HG02610 (cell line): Measurements from ENCODE around the gene DHX57.
A peak's percentile ranks its signal among the peaks of the same experiment; 100 is the strongest.

Source experiments
- ATAC-seq: cut with Tn5 transposase; IDR thresholded peaks from one replicate; pipeline ENCODE4 v1.9.1; 2021; ENCODE audit warnings: mild to moderate bottlenecking, moderate library complexity; ENCODE audit not compliant: unreplicated experiment

Gene DHX57

GRCh38 chr2:38754506-38754905, 121.2 kb downstream of the DHX57 start:
- no peak for ATAC-seq

DNA sequence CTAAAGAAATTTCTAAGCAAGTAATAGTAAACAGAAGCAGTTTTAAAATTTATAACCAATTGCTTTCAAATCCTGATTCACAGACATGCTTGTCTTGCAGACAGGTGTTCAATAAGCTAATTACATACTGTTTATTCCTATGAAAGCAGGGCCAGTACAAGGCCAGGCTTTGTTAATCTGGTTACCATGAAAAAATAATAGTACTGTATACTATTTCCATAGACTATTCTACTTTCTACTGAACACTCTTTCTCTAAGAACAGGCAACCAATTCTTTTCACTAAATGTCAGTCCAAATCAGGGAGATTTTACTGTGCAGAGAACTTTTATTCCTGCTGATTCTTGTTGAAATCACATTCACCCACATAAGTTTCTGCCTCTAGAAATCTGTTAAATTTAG, 121.7 kb downstream of the DHX57 start:
- ATAC-seq: no peak

DNA sequence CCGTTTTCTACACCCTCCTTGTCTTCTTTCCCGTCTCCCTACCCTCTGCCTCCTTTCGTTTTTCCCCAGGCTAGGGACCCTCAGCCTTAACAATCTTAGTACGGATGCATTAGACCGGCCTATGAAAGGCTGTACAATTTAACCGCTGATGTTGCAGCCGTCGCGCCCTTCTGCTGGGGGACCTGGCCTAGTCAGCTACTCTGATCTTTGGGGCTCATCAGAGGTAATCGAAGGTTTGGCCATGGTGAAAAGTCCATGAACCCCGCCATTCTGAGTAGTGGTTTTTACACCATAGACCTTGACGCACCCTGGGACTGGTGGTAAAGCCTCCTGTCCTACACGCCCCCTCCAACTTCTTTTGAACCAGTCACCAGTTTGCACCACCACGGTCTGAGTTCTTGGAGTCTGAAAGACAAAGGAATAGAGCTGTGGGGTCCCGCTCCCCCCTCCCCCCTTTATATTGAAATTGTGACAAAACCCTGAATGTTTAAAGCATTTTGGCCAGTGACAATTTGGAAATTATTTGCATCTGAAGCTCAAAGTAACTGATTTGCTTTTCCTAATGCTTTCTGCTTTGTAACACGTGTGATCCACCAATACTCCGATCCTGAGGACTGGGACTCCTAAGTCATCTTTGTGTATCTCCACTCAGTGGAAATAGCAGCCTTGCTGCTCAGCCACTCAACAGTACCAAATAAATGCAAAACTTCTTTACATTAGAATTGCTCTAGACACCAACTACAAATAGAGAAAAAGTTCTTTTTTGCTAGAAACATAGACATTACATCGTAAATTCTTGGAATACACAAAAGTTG, 123.9 kb downstream of the DHX57 start:
- ATAC-seq: no peak

DNA sequence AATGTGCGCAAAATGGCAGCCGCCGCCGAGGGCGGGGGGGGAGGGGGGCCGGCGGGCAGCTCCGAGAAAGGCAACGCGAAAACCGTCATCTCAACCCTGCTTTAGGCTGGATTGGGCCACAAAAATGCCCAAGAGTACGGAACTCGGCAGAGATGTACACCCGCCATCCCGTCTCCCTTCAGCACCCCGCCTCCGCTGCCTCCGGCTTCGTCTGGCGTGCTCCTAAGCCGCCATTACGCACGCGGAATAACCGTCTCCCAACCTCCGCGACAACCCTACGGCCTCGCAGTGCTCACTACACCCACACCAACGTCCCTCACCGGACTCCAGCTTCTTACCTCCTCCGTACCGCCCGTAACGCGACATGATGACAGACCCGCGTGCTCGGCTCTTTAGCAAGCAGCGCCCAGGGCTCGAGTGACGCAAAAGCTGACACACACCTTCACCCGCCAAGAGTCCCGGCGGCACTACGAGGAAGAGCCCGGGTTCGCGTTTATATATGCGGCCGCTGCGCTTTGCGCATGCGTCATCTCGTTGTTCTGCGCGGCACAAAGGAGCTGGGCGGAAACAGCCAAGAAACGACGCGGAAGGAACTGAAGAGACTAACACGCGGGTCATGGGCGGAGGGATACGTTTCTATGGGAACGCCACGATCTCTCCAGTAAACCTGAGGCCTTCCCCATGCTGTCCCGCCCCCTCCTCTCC, 124.7 kb downstream of the DHX57 start, which contains the start of gene SRSF7:
TSS of gene SRSF7 (minus strand) at position 471 of the 705 bp plus-strand sequence. CDS start at position 366, 105 bp downstream.
- ATAC-seq: peak; percentile 81

GRCh38 chr2:38750011-38750890, 125.5 kb downstream of the DHX57 start:
- peak; percentile 36 for ATAC-seq

DNA sequence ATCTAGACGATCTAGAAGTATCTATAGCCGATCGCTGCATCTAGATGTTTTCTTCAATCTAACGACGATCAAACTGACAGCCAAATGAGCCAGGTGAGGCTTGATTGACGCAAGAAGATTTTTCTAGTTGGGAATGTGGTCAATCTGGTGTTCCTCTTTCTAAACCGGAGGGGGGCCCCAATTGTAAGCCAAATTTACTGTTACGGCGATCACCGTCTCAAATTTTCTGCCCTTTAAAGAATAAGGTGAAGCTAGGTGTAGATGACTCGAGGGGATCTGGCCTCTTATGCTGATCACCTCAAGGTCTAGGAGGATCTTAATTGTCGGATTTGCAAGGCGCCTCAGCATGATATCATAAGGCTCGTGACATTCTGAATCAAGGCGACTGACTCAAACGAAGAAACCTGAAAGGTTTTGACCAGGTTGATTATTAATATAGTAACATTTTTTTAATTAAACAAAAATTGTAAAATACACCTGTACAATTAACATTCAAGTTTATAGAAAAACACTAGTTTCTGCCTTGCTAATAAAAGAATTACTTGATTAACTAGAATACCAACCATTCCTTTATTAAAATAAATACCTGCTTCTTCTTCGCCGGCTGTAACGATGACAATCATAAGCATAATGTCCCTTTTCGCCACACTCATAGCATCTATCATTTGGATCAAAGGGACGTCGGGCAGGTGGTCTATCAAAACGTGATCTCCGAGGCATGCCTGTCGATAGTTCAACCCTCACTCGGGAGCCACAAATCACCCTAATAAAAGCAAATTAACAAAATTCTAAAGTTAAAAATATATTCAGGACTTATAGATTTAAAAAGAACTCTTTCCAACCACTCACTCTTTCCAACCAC, 126.6 kb downstream of the DHX57 start:
- ATAC-seq: no peak

DNA sequence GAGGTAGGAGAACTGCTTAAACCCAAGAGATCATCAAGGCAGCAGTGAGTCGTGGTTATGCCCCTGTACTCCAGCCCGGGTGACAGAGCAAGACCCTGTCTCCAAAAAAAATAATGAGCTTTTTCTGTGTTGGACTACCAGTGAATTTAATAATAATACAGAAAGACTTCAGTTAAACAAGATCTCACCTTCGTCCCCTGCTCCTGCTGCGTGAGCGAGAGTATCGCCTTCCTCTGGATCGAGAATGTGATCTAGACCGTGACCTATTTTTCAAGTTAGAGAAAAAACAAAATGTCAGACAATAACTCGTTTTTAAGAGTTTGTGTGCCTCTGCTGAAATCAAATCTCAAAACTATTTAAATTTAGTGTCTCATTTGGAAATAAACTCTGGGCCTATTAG, 127.3 kb downstream of the DHX57 start:
- no peak for ATAC-seq

DNA sequence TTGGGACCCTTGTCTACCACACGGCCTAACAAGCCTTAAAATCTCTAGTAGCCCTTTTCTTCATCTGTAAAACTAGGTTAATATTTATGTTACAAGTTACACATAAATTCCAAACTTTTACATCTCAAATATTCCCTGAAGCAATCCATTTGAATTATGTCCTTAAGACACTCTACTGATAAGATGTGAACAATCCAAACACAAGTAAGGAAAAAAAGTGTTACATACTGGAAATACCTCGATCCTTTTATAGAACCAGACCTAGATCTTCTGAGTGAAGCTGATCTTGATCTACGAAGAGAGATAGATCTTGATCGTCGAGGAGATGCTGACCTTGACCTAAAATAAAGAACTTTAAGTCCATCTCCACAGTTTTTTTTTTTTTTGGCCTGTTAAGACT, 127.9 kb downstream of the DHX57 start:
- ATAC-seq: no peak
